Retinal pigment epithelial cell (primary cell): ENCODE data around the gene TENM4.
A peak's percentile ranks its signal among the peaks of the same experiment; 100 is the strongest.

Source experiments
- DNase-seq: peaks from one replicate; pipeline ENCODE4 v3.0.0-alpha.2; 2010; ENCODE audit warnings: low read depth
- H3K4me3 ChIP-seq: 2 replicates; pipeline ENCODE4 v1.5.1; 2011; ENCODE audit warnings: mild to moderate bottlenecking, low read length, control low read depth, moderate library complexity
- CTCF ChIP-seq: conservative IDR thresholded peaks from 2 replicates; pipeline ENCODE4 v1.5.1; 2011; ENCODE audit warnings: low read depth, low read length, control low read depth, inconsistent platforms

TENM4 gene

GRCh38 chr11:78740199-78741071, 700.4 kb downstream of the TENM4 start:
- no peak for TF ChIP-seq CTCF
- DNase-seq, result no peak
- H3K4me3 ChIP-seq, result no peak overlapping the region

- no peak for TF ChIP-seq CTCF
- DNase-seq, result no peak
- H3K4me3 ChIP-seq, result no peak overlapping the region
Measured at GRCh38 chr11:78737891-78738290, 702.9 kb downstream of the TENM4 start.

- DNase-seq, result no peak
- no peak overlapping the region for H3K4me3 ChIP-seq
- TF ChIP-seq CTCF, result no peak
Measured at GRCh38 chr11:78737301-78737700, 703.5 kb downstream of the TENM4 start.

GRCh38 chr11:78735711-78736110, 705.1 kb downstream of the TENM4 start:
- no peak for DNase-seq
- no peak overlapping the region for H3K4me3 ChIP-seq
- TF ChIP-seq CTCF, result no peak

GRCh38 chr11:78733031-78733430, 707.8 kb downstream of the TENM4 start:
- no peak for DNase-seq
- TF ChIP-seq CTCF, result no peak
- no peak overlapping the region for H3K4me3 ChIP-seq

- H3K4me3 ChIP-seq, result no peak overlapping the region
- no peak for DNase-seq
- no peak for TF ChIP-seq CTCF
Measured at GRCh38 chr11:78732246-78732645, 708.6 kb downstream of the TENM4 start.

- no peak for TF ChIP-seq CTCF
- peak; percentile 34 for DNase-seq
- H3K4me3 ChIP-seq, result no peak overlapping the region
Measured at GRCh38 chr11:78731027-78731426, 709.8 kb downstream of the TENM4 start.
